Hepatocyte (in vitro differentiated cells): Measurements from ENCODE around the gene FOXR1. TPM values are rescaled to one million over a fixed set of nuclear protein-coding genes. Genes with fewer than 3 reads are reported as not detected.

ENCODE experiments used
- DNase-seq: peaks from one replicate; pipeline ENCODE4 v3.0.0-alpha.2; 2016; ENCODE audit warnings: low spot score
- H2AFZ ChIP-seq: fragments of 200-600 bp; sonication (generic); 2 replicates; pipeline ENCODE4 v1.6.0; 2016; ENCODE audit warnings: antibody characterized with exemption, mild to moderate bottlenecking
- H3K27ac ChIP-seq: fragments of 200-600 bp; sonication (generic); 2 replicates; pipeline ENCODE4 v1.5.1; 2016; ENCODE audit warnings: mild to moderate bottlenecking
- H3K27me3 ChIP-seq: fragments of 200-600 bp; sonication (generic); 2 replicates; pipeline ENCODE4 v1.6.1; 2016
- H3K36me3 ChIP-seq: fragments of 200-600 bp; sonication (generic); replicated peaks from 2 replicates; pipeline ENCODE4 v1.5.1; 2016; ENCODE audit warnings: low read depth; ENCODE audit not compliant: insufficient read depth
- H3K4me1 ChIP-seq: fragments of 200-600 bp; sonication (generic); 2 replicates; pipeline ENCODE4 v1.5.1; 2016; ENCODE audit warnings: mild to moderate bottlenecking, moderate library complexity; ENCODE audit not compliant: insufficient read depth
- H3K4me2 ChIP-seq: fragments of 200-600 bp; sonication (generic); 2 replicates; pipeline ENCODE4 v1.6.0; 2016
- H3K4me3 ChIP-seq: fragments of 200-600 bp; sonication (generic); 2 replicates; pipeline ENCODE4 v1.5.1; 2016; ENCODE audit warnings: mild to moderate bottlenecking
- H3K79me2 ChIP-seq: fragments of 200-600 bp; sonication (generic); 2 replicates; pipeline ENCODE4 v1.6.0; 2017; ENCODE audit warnings: mild to moderate bottlenecking
- H3K9me2 ChIP-seq: fragments of 200-600 bp; sonication (generic); replicated peaks from 2 replicates; pipeline ENCODE4 v1.6.0; 2017; ENCODE audit warnings: mild to moderate bottlenecking; ENCODE audit not compliant: insufficient read depth
- H3K9me3 ChIP-seq: fragments of 200-600 bp; sonication (generic); 2 replicates; pipeline ENCODE4 v1.5.1; 2016; ENCODE audit warnings: low read depth, mild to moderate bottlenecking
- H4K20me1 ChIP-seq: fragments of 200-600 bp; sonication (generic); 2 replicates; pipeline ENCODE4 v1.6.0; 2016; ENCODE audit warnings: mild to moderate bottlenecking; ENCODE audit not compliant: insufficient read depth, poor library complexity, severe bottlenecking
- CTCF ChIP-seq: fragments of 200-600 bp; sonication (generic); IDR thresholded peaks from 2 replicates; pipeline ENCODE4 v1.5.1; 2016; ENCODE audit warnings: antibody characterized with exemption, mild to moderate bottlenecking; ENCODE audit not compliant: poor library complexity
- EZH2 ChIP-seq: fragments of 200-600 bp; sonication (generic); IDR thresholded peaks from 2 replicates; pipeline ENCODE4 v1.6.1; 2016; ENCODE audit warnings: antibody characterized with exemption, mild to moderate bottlenecking, borderline replicate concordance
- EZH2phosphoT487 ChIP-seq: fragments of 200-600 bp; sonication (generic); IDR thresholded peaks from one replicate; pipeline ENCODE4 v1.6.1; 2018; ENCODE audit warnings: antibody characterized with exemption, mild to moderate bottlenecking, low read depth, moderate library complexity; ENCODE audit not compliant: unreplicated experiment, severe bottlenecking
- WGBS: methylation state at CpG from one replicate; pipeline ENCODE4 v1.1.6; 2016; ENCODE audit warnings: low lambda C conversion rate; ENCODE audit errors: missing lambda C conversion rate; 5-methylcytosine and 5-hydroxymethylcytosine counted together
- polyA plus RNA-seq: library from polyadenylated mRNA; unstranded; fragments of >200 nt; fragmentation: Nextera tagmentation; extraction: Ambion mirVana; gene quantifications from 2 replicates; pipeline ENCODE4 v1.2.1, GENCODE V29; 2016
- total RNA-seq: library from RNA; depleted of rRNA; stranded (reverse); fragments of >200 nt; gene quantifications from 2 replicates; pipeline ENCODE4 v1.2.3, GENCODE V29; 2014

FOXR1 gene
- total and polyA plus RNA-seq, 2 experiments from 2014 or later, result not detected

GRCh38 chr11:118956094-118956846, 15.3 kb upstream of the FOXR1 start, which contains the start of gene UPK2:
UPK2 (plus strand) TSS chr11:118956298; CDS start chr11:118956351, 53 bp downstream.
- H3K4me2 ChIP-seq, result no peak within 1 kb of the TSS
- H3K9me3 ChIP-seq, result no peaks in the 10 kb centered on the region
- H3K4me1 ChIP-seq, result no peaks in the 10 kb centered on the region
- WGBS, result 11% methylated on average over 7 of the region's 7 CpGs
- DNase-seq, result peak; percentile 94
- H3K9me2 ChIP-seq, result no peaks in the 10 kb centered on the region
- H3K79me2 ChIP-seq, result no peaks in the 10 kb centered on the region
- H3K27me3 ChIP-seq, result no peaks in the 10 kb centered on the region
- H4K20me1 ChIP-seq, result no peaks in the 10 kb centered on the region
- H3K27ac ChIP-seq, result no peak within 1 kb of the TSS
- H3K36me3 ChIP-seq, result no peaks in the 10 kb centered on the region
- no peak within 1 kb of the TSS for H2AFZ ChIP-seq
- no peak within 1 kb of the TSS for H3K4me3 ChIP-seq
- TF ChIP-seq EZH2, result no peak
- TF ChIP-seq CTCF, result peak; percentile 93

- Histone ChIP-seq H3K27ac (no peak overlapping the region), H3K9me2 (no peaks in the 10 kb centered on the region), H3K4me3 (no peak overlapping the region), H3K36me3 (no peaks in the 10 kb centered on the region), H3K79me2 (no peaks in the 10 kb centered on the region), H3K4me1 (no peaks in the 10 kb centered on the region), H3K27me3 (no peaks in the 10 kb centered on the region), H2AFZ (no peak overlapping the region), H4K20me1 (no peaks in the 10 kb centered on the region), H3K4me2 (no peak overlapping the region), H3K9me3 (no peaks in the 10 kb centered on the region)
- DNase-seq, result no peak
- TF ChIP-seq EZH2 (no peak), CTCF (no peak), EZH2phosphoT487 (no peak)
- WGBS, result 60% methylated on average over 14 of the region's 14 CpGs
Measured at GRCh38 chr11:118956847-118957469, 14.6 kb upstream of the FOXR1 start.

- H3K27ac ChIP-seq, result no peak overlapping the region
- no peak overlapping the region for H3K4me2 ChIP-seq
- no peaks in the 10 kb centered on the region for H3K79me2 ChIP-seq
- no peak overlapping the region for H3K4me3 ChIP-seq
- no peaks in the 10 kb centered on the region for H3K9me2 ChIP-seq
- no peaks in the 10 kb centered on the region for H4K20me1 ChIP-seq
- no peaks in the 10 kb centered on the region for H3K9me3 ChIP-seq
- H2AFZ ChIP-seq, result no peak overlapping the region
- no peaks in the 10 kb centered on the region for H3K27me3 ChIP-seq
- no peaks in the 10 kb centered on the region for H3K4me1 ChIP-seq
- 85% methylated on average over 11 of the region's 11 CpGs for WGBS
- H3K36me3 ChIP-seq, result no peaks in the 10 kb centered on the region
- DNase-seq, result no peak
- TF ChIP-seq EZH2phosphoT487, result no peak
- no peak for TF ChIP-seq CTCF
- TF ChIP-seq EZH2, result no peak
Measured at GRCh38 chr11:118957549-118957948, 14.0 kb upstream of the FOXR1 start.
